GM12878 (cell line): ENCODE results near the gene NCF1. TPM values are rescaled to one million over a fixed set of nuclear protein-coding genes. Genes with fewer than 3 reads are reported as not detected.
"Not testable (repeated sequence)": the region's sequence is repeated elsewhere in the genome, so short reads cannot be mapped to it uniquely, and the experiment has no call there.

Experiments
- ATAC-seq: fragments of 200-7000 bp; cut with Tn5 transposase; 3 replicates; pipeline ENCODE4 v1.9.1; 2020; ENCODE audit warnings: mild to moderate bottlenecking, moderate library complexity
- BruUV-seq: library from RNA; stranded (reverse); fragments of 400-500 nt; replicated peaks from 2 replicates; lab custom pipeline; 2021; lab: Mats Ljungman, UMichigan
- CTCF ChIA-PET: fragments of 300-600 bp; sonication (Branson Sonifier 250); formaldehyde crosslinking; extraction: SDS; loops from one replicate; lab custom pipeline; 2021; ENCODE audit warnings: inconsistent platforms; lab: Yijun Ruan, JAX
- POLR2A ChIA-PET: fragments of 350-600 bp; formaldehyde crosslinking; extraction: SDS; loops from one replicate; lab custom pipeline; 2021; ENCODE audit warnings: inconsistent platforms; lab: Charles Lee
- RAD21 ChIA-PET: fragments of 300-600 bp; sonication (Branson Sonifier 250); formaldehyde crosslinking; loops from one replicate; lab custom pipeline; 2023; ENCODE audit warnings: antibody characterized with exemption; ENCODE audit not compliant: unreplicated experiment; lab: Charles Lee
- SMC1A ChIA-PET: fragments of 300-600 bp; sonication (Branson Sonifier 250); formaldehyde crosslinking; loops from one replicate; lab custom pipeline; 2023; ENCODE audit not compliant: unreplicated experiment, uncharacterized antibody; lab: Charles Lee
- DNase-seq: peaks from one replicate; pipeline ENCODE4 v3.0.0-alpha.2; 2011; ENCODE audit warnings: low read depth, low spot score
- FAIRE-seq: peaks from 3 replicates; lab custom pipeline; 2011; peaks lifted over from hg19 to GRCh38; lab: Jason Lieb, UNC
- H2AFZ ChIP-seq: 2 replicates; pipeline ENCODE4 v1.6.0; 2011; ENCODE audit warnings: low read depth, low read length, control low read depth; ENCODE audit not compliant: control insufficient read depth
- H3K27ac ChIP-seq: 2 replicates; pipeline ENCODE4 v1.5.1; 2011; ENCODE audit warnings: control low read depth; ENCODE audit not compliant: control insufficient read depth, insufficient read depth
- H3K27me3 ChIP-seq, 2 experiments: replicated peaks in 1 of 2; 2 replicates each; pipeline versions ENCODE4 v1.6.0 to v1.6.1; 2011; ENCODE audit warnings: low read length in 1 of 2; ENCODE audit not compliant: control insufficient read depth in 2 of 2, insufficient read depth in 2 of 2
- H3K36me3 ChIP-seq, 2 experiments: 2 replicates each; pipeline ENCODE4 v1.5.1; 2011; ENCODE audit warnings: low read length in 1 of 2; ENCODE audit not compliant: control insufficient read depth in 2 of 2, insufficient read depth in 2 of 2
- H3K4me1 ChIP-seq: 2 replicates; pipeline ENCODE4 v1.6.1; 2011; ENCODE audit warnings: mild to moderate bottlenecking, low read length, moderate library complexity, mixed read lengths; ENCODE audit not compliant: control insufficient read depth, insufficient read depth
- H3K4me2 ChIP-seq: 2 replicates; pipeline ENCODE4 v1.6.0; 2011; ENCODE audit warnings: control low read depth; ENCODE audit not compliant: control insufficient read depth, insufficient read depth
- H3K4me3 ChIP-seq: fragments of 200-600 bp; sonication (generic); 2 replicates; pipeline ENCODE4 v1.5.1; 2016
- H3K79me2 ChIP-seq: 2 replicates; pipeline ENCODE4 v1.6.0; 2011; ENCODE audit warnings: low read length; ENCODE audit not compliant: control insufficient read depth, insufficient read depth
- H3K9ac ChIP-seq: 2 replicates; pipeline ENCODE4 v1.8.0; 2011; ENCODE audit warnings: low read length, control low read depth, mixed read lengths; ENCODE audit not compliant: control insufficient read depth, insufficient read depth
- H3K9me3 ChIP-seq: replicated peaks from 3 replicates; pipeline ENCODE4 v1.5.1; 2011; ENCODE audit warnings: mild to moderate bottlenecking, low read length; ENCODE audit not compliant: control insufficient read depth, insufficient read depth
- H4K20me1 ChIP-seq: 2 replicates; pipeline ENCODE4 v1.6.0; 2011; ENCODE audit not compliant: control insufficient read depth, insufficient read depth
- WGBS: methylation state at CpG from one replicate; pipeline ENCODE4 v1.1.6; 2016; ENCODE audit warnings: low lambda C conversion rate; ENCODE audit not compliant: insufficient replicate concordance, insufficient coverage; ENCODE audit errors: missing lambda C conversion rate; 5-methylcytosine and 5-hydroxymethylcytosine counted together
- in situ Hi-C: fragments of 300-500 bp; cut with MboI; formaldehyde crosslinking; loops from 9 replicates; pipeline ENCODE4 v1.14.3; 2018; ENCODE audit warnings: mixed read lengths
- intact Hi-C: fragments of 100-400 bp; cut with micrococcal nuclease; formaldehyde crosslinking; loops from one replicate; pipeline ENCODE4 v1.14.2; 2022; ENCODE audit not compliant: unreplicated experiment
- polyA plus RNA-seq, 11 experiments: library from polyadenylated mRNA; depleted of rRNA in 4 of 11; unstranded in 6 of 11; stranded (reverse) in 5 of 11; fragments of >200 nt; fragmentation: Nextera tagmentation in 4 of 11; fragmentation: Illumina TruSeq in 1 of 11; extraction: Ambion mirVana in 4 of 11; extraction: Trizol in 1 of 11; gene quantifications; 1 replicate in 1 of 11; 2 replicates in 10 of 11; pipeline versions ENCODE4 v1.2.1 to v1.2.3, GENCODE V29; 2011 to 2016; ENCODE audit warnings: inconsistent platforms in 2 of 11, missing spikeins in 2 of 11, low read depth in 1 of 11
- total RNA-seq, 4 experiments: library from RNA; depleted of rRNA in 3 of 4; stranded (reverse); fragments of >200 nt in 3 of 4; fragmentation: Illumina TruSeq in 1 of 4; extraction: Trizol in 1 of 4; gene quantifications; 2 replicates each; pipeline versions ENCODE4 v1.2.1 to v1.2.3, GENCODE V29; 2013 to 2021

Gene NCF1
- total and polyA plus RNA-seq, 10 of the 15 experiments (the other 5 are each of a cell fraction or from before 2014, with no cell fraction given) = 2.8 to 230 (median 134) TPM

DNA sequence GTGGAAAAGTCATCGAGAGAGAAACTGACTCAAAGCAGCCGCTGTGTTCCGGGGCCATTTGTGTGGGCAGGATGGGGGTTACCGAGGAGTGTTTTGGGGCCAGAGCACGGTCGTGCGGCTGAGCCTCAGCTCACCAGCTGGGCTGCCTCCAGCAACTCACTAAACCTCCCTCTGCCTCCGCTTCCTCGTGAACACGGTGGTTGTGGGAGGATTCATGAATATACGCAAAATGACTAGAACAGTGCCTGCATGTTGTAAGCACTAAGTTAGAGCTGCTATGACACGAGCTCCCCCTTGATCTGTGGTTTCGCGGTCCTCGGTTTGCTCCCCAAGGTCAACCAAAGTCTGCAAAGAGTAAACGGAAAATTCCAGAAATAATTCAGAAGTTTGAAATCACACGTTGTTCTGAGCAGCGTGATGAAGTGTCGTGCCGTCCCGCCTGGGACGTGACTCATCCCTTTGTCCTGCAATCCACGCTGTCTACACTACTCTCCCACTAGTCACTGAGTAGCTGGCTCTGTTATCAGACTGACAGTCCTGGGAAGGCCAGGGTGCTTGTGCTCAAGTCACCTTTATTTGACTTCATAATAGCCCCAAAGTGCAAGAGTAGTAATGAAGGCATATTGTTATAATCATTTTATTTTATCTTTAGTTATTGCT lies 46.5 kb downstream of the NCF1 start:
- POLR2A ChIA-PET, DNase-seq, H3K4me3 ChIP-seq, BruUV-seq, H3K9me3 ChIP-seq, H4K20me1 ChIP-seq, H3K4me2 ChIP-seq, H3K9ac ChIP-seq, H3K4me1 ChIP-seq, H2AFZ ChIP-seq, H3K27me3 ChIP-seq, intact Hi-C loops, in situ Hi-C loops, H3K36me3 ChIP-seq, SMC1A ChIA-PET, FAIRE-seq, RAD21 ChIA-PET, CTCF ChIA-PET, H3K27ac ChIP-seq, H3K79me2 ChIP-seq: not testable (repeated sequence)
- ATAC-seq = peak; percentile 96
- no CpG with 5 or more reads among the region's 23 CpGs for WGBS

GRCh38 chr7:74821259-74821658 lies 47.4 kb downstream of the NCF1 start:
- H2AFZ ChIP-seq, DNase-seq, BruUV-seq, H3K27me3 ChIP-seq, H3K9ac ChIP-seq, H3K4me1 ChIP-seq, H3K4me3 ChIP-seq, FAIRE-seq, in situ Hi-C loops, H3K36me3 ChIP-seq, H3K27ac ChIP-seq, H3K79me2 ChIP-seq, intact Hi-C loops, ATAC-seq, H3K9me3 ChIP-seq, RAD21 ChIA-PET, H4K20me1 ChIP-seq, POLR2A ChIA-PET, CTCF ChIA-PET, SMC1A ChIA-PET, H3K4me2 ChIP-seq: not testable (repeated sequence)
- no CpG with 5 or more reads among the region's 5 CpGs for WGBS

DNA sequence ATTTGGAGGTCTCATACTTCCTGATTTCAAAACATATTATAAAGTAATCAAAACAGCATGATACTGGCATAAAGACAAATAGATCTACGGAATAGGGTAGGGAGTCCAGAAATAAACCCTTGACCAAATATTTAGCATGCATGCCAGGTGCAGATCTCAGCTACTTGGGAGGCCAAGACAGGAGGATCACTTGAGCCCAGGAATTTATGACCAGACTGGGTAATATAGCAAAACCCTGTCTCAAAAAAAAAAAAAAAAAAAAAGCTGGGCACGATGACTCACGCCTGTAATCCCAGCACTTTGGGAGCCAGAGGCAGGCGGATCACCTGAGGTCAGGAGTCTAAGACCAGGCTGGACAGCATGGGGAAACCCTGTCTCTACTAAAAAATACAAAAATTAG lies 56.1 kb downstream of the NCF1 start:
- BruUV-seq, RAD21 ChIA-PET, H3K9ac ChIP-seq, SMC1A ChIA-PET, H4K20me1 ChIP-seq, ATAC-seq, H3K4me3 ChIP-seq, H3K36me3 ChIP-seq, H2AFZ ChIP-seq, H3K4me1 ChIP-seq, POLR2A ChIA-PET, intact Hi-C loops, H3K27ac ChIP-seq, H3K79me2 ChIP-seq, H3K27me3 ChIP-seq, H3K4me2 ChIP-seq, H3K9me3 ChIP-seq, CTCF ChIA-PET, FAIRE-seq, in situ Hi-C loops, DNase-seq: not testable (repeated sequence)
- WGBS = 88% methylated on average over 1 of the region's 4 CpGs

- H2AFZ ChIP-seq, H3K36me3 ChIP-seq, intact Hi-C loops, H3K79me2 ChIP-seq, POLR2A ChIA-PET, H3K4me3 ChIP-seq, H3K27me3 ChIP-seq, CTCF ChIA-PET, in situ Hi-C loops, RAD21 ChIA-PET, DNase-seq, H3K9ac ChIP-seq, H3K9me3 ChIP-seq, BruUV-seq, H3K4me2 ChIP-seq, H3K27ac ChIP-seq, H4K20me1 ChIP-seq, H3K4me1 ChIP-seq, FAIRE-seq, SMC1A ChIA-PET, ATAC-seq: not testable (repeated sequence)
- no CpG with 5 or more reads among the region's 4 CpGs for WGBS
Observed at GRCh38 chr7:74830411-74830810, 56.6 kb downstream of the NCF1 start.
